Activated CD8-positive, alpha-beta memory T cell treated with anti-CD3 and anti-CD28 coated beads for 36 hours (primary cell): ENCODE data around the gene SLC22A23. TPM values are rescaled to one million over a fixed set of nuclear protein-coding genes. Genes with fewer than 3 reads are reported as not detected.

Experiments
- CTCF ChIA-PET: fragments of 350-600 bp; sonication (Branson Sonifier 250); formaldehyde crosslinking; loops from one replicate; lab custom pipeline; 2021; ENCODE audit warnings: antibody characterized with exemption; lab: Charles Lee
- POLR2A ChIA-PET: fragments of 350-600 bp; sonication (Branson Sonifier 250); formaldehyde crosslinking; loops from one replicate; lab custom pipeline; 2021; ENCODE audit warnings: antibody characterized with exemption; lab: Charles Lee
- total RNA-seq, 2 experiments: library from RNA; stranded (reverse); gene quantifications; one replicate each; pipeline ENCODE4 v1.2.3, GENCODE V29; 2021

The SLC22A23 gene
- total RNA-seq, 2 experiments from 2014 or later = 0.15 to 0.17 TPM

DNA sequence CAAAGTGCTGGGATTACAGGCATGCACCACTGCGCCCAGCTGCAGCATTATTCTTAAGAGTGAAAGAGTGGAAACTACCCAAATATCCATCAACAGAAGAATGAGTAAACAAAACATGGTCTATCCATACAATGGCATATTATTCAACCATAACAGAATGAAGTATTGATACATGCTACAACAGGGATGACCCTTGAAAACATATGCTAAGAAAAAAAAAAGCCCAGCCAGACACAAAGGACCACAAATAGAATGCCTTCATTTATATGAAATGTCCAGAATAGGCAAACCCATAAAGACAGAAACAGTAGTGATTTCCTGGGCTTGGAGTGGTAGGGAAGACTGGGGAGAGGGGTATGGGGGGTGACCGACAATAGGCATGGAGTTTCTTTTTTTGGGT is 236.5 kb downstream of the SLC22A23 start:
- POLR2A ChIA-PET = no interaction called here
- CTCF ChIA-PET = no interaction called here

Other genes starting within 250 kb of the SLC22A23 start
- gene TUBB2B, start 229.4 kb downstream of the SLC22A23 start, total RNA-seq = not detected
- 10 to 100 TPM; 28.6 to 30.8 TPM for gene PSMG4, start 198.1 kb downstream of the SLC22A23 start, total RNA-seq